IPS-NIHi7 (cell line): Measurements from ENCODE around the gene ZBED6.
"Not testable (repeated sequence)": the region's sequence is repeated elsewhere in the genome, so short reads cannot be mapped to it uniquely, and the experiment has no call there.

Source experiments
- DNase-seq: peaks from one replicate; pipeline ENCODE4 v3.0.0; 2012; ENCODE audit warnings: mixed read lengths; ENCODE audit errors: extremely low spot score

The ZBED6 gene

GRCh38 chr1:203778789-203779188 is 16.6 kb upstream of the ZBED6 start:
- DNase-seq, result no peak

- no peak for DNase-seq
These were observed 13.5 kb upstream of the ZBED6 start for GRCh38 chr1:203781962-203782361.

GRCh38 chr1:203789966-203790365 is 5.5 kb upstream of the ZBED6 start:
- no peak for DNase-seq

GRCh38 chr1:203791498-203791897 is 3.9 kb upstream of the ZBED6 start:
- DNase-seq, result no peak

GRCh38 chr1:203792486-203792885 is 2.9 kb upstream of the ZBED6 start:
- no peak for DNase-seq

GRCh38 chr1:203793561-203793960 is 1.9 kb upstream of the ZBED6 start:
- not testable (repeated sequence) for DNase-seq

GRCh38 chr1:203794764-203795440 is 521 bp upstream of the ZBED6 start:
- no peak for DNase-seq

- peak; percentile 14 for DNase-seq
These were observed 798 bp downstream of the ZBED6 start for GRCh38 chr1:203796236-203796605.

GRCh38 chr1:203797216-203797615 is 1.8 kb downstream of the ZBED6 start:
- no peak for DNase-seq

- no peak for DNase-seq
These were observed 2.7 kb downstream of the ZBED6 start for GRCh38 chr1:203797948-203798655.

GRCh38 chr1:203799157-203799556 is 3.7 kb downstream of the ZBED6 start:
- DNase-seq, result no peak

- no peak for DNase-seq
These were observed 4.5 kb downstream of the ZBED6 start for GRCh38 chr1:203799971-203800370.

GRCh38 chr1:203805689-203806088 is 10.3 kb downstream of the ZBED6 start:
- no peak for DNase-seq

GRCh38 chr1:203807196-203807595 is 11.8 kb downstream of the ZBED6 start:
- DNase-seq, result no peak

GRCh38 chr1:203813581-203814341 is 18.3 kb downstream of the ZBED6 start:
- no peak for DNase-seq

- no peak for DNase-seq
These were observed 23.0 kb downstream of the ZBED6 start for GRCh38 chr1:203818399-203818798.

GRCh38 chr1:203823306-203823705 is 27.9 kb downstream of the ZBED6 start:
- no peak for DNase-seq

- DNase-seq, result no peak
These were observed 30.8 kb downstream of the ZBED6 start for GRCh38 chr1:203826175-203826574.

- DNase-seq, result no peak
These were observed 32.6 kb downstream of the ZBED6 start for GRCh38 chr1:203828002-203828401.

- DNase-seq, result no peak
These were observed 33.1 kb downstream of the ZBED6 start for GRCh38 chr1:203828503-203828902.

- DNase-seq, result not testable (repeated sequence)
These were observed 33.8 kb downstream of the ZBED6 start for GRCh38 chr1:203829247-203829646.

- no peak for DNase-seq
These were observed 40.1 kb downstream of the ZBED6 start for GRCh38 chr1:203835476-203835875.

GRCh38 chr1:203839081-203839480 is 43.7 kb downstream of the ZBED6 start:
- DNase-seq, result no peak
